ENCODE data around the gene FAAP20. TPM values are rescaled to one million over a fixed set of nuclear protein-coding genes. Genes with fewer than 3 reads are reported as not detected.

Gene FAAP20
- total and polyA plus RNA-seq, 9 of the 15 experiments (the other 6 are each of a cell fraction or from before 2014, with no cell fraction given) = 0.58 to 143 (median 9.9) TPM

DNA sequence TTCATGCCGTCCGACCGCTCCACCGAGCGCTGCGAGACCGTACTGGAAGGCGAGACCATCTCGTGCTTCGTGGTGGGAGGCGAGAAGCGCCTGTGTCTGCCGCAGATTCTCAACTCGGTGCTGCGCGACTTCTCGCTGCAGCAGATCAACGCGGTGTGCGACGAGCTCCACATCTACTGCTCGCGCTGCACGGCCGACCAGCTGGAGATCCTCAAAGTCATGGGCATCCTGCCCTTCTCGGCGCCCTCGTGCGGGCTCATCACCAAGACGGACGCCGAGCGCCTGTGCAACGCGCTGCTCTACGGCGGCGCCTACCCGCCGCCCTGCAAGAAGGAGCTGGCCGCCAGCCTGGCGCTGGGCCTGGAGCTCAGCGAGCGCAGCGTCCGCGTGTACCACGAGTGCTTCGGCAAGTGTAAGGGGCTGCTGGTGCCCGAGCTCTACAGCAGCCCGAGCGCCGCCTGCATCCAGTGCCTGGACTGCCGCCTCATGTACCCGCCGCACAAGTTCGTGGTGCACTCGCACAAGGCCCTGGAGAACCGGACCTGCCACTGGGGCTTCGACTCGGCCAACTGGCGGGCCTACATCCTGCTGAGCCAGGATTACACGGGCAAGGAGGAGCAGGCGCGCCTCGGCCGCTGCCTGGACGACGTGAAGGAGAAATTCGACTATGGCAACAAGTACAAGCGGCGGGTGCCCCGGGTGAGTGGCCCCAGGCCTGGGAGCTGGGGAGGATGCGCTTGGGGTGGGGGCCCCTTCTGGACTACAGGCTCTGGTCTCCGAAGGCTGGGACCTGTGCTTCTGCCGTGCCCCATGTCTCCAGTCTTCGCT is 34.7 kb upstream of the FAAP20 start (continued):
- TF ChIP-seq ATF1 (CRISPR knock-in tag; IDR thresholded peaks at IDR 0.05) (no peak), ATF1 (tag; IDR thresholded peaks at IDR 0.05) (peak; percentile 33; the same call in 1 of the 2 replicates), ZBTB7A (IDR thresholded peaks at IDR 0.05; ENCODE audit: borderline replicate concordance, control insufficient read depth, low read depth, low read length) (0 out of 2 replicates have a peak, but pooled peaks have one; percentile 12), FOXK1 (CRISPR knock-in tag; IDR thresholded peaks at IDR 0.05; ENCODE audit: borderline replicate concordance) (no peak), RBFOX2 (IDR thresholded peaks at IDR 0.05; ENCODE audit: low read depth, low read length) (peak; percentile 59), SIX5 (IDR thresholded peaks at IDR 0.05; ENCODE audit: borderline replicate concordance in 1 of 2, insufficient read depth in 1 of 2, low read depth in 1 of 2, low read length in 2 of 2) (no peak), RBM17 (IDR thresholded peaks at IDR 0.05; ENCODE audit: borderline replicate concordance, low read depth, low read length) (no peak), BCOR (IDR thresholded peaks at IDR 0.05) (peak; percentile 36), SP1 (CRISPR knock-in tag; IDR thresholded peaks at IDR 0.05) (peak; percentile 51; the same call in 1 of the 2 replicates), KLF6 (CRISPR knock-in tag; IDR thresholded peaks at IDR 0.05; ENCODE audit: borderline replicate concordance) (no peak), CHD1 (IDR thresholded peaks at IDR 0.05; ENCODE audit: low read length) (peak; percentile 85), TCF7 (IDR thresholded peaks at IDR 0.05; ENCODE audit: borderline replicate concordance) (no peak), THAP12 (CRISPR knock-in tag; IDR thresholded peaks at IDR 0.05) (peak; percentile 2; the same call in 1 of the 2 replicates), USF2 (CRISPR knock-in tag; IDR thresholded peaks at IDR 0.05) (no peak), HDAC3 (IDR thresholded peaks at IDR 0.05; ENCODE audit: borderline replicate concordance, partially characterized antibody) (no peak), MEF2A (IDR thresholded peaks at IDR 0.05; ENCODE audit: control insufficient read depth, low read depth, low read length) (no peak), ZNF12 (CRISPR knock-in tag; IDR thresholded peaks at IDR 0.05) (peak; percentile 35; the same call in 1 of the 2 replicates), ETV1 (tag; conservative IDR thresholded peaks at IDR 0.05; ENCODE audit: low read depth) (peak; percentile 25; the same call in 1 of the 2 replicates), MECOM (CRISPR knock-in tag; IDR thresholded peaks at IDR 0.05) (0 out of 2 replicates have a peak, but pooled peaks have one; percentile 18), PHF8 (IDR thresholded peaks at IDR 0.05; ENCODE audit: borderline replicate concordance, low read length) (peak; percentile 27; the same call in 1 of the 2 replicates), MTA3 (IDR thresholded peaks at IDR 0.05; ENCODE audit: borderline replicate concordance) (peak; percentile 84), MIER1 (IDR thresholded peaks at IDR 0.05; ENCODE audit: low read depth) (no peak), ZNF140 (CRISPR knock-in tag; IDR thresholded peaks at IDR 0.05) (no peak)
- TF ChIP-seq, protein P1, sequence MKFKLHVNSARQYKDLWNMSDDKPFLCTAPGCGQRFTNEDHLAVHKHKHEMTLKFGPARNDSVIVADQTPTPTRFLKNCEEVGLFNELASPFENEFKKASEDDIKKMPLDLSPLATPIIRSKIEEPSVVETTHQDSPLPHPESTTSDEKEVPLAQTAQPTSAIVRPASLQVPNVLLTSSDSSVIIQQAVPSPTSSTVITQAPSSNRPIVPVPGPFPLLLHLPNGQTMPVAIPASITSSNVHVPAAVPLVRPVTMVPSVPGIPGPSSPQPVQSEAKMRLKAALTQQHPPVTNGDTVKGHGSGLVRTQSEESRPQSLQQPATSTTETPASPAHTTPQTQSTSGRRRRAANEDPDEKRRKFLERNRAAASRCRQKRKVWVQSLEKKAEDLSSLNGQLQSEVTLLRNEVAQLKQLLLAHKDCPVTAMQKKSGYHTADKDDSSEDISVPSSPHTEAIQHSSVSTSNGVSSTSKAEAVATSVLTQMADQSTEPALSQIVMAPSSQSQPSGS (CRISPR knock-in tag; IDR thresholded peaks at IDR 0.05) = peak; percentile 40; the same call in 1 of the 2 replicates
